DMS153 (cell line): ENCODE results near the gene SPRR2G.
"Not testable (repeated sequence)": the region's sequence is repeated elsewhere in the genome, so short reads cannot be mapped to it uniquely, and the experiment has no call there.

Experiments used
- DNase-seq: peaks from one replicate; lab custom pipeline; 2025; lab: John Stamatoyannopoulos, UW

Gene SPRR2G

GRCh38 chr1:153150846-153151245 lies at the start of gene SPRR2G:
Gene SPRR2G (minus strand): TSS chr1:153150890. CDS start chr1:153150110, 780 bp downstream.
- no peak for DNase-seq

GRCh38 chr1:153195216-153195615 lies 44.5 kb upstream of the SPRR2G start:
- no peak for DNase-seq

GRCh38 chr1:153194331-153195050 lies 43.8 kb upstream of the SPRR2G start:
- no peak for DNase-seq

GRCh38 chr1:153192697-153193096 lies 42.0 kb upstream of the SPRR2G start:
- peak; percentile 11 for DNase-seq

GRCh38 chr1:153190373-153190772 lies 39.7 kb upstream of the SPRR2G start:
- DNase-seq, result no peak

GRCh38 chr1:153188301-153188700 lies 37.6 kb upstream of the SPRR2G start:
- not testable (repeated sequence) for DNase-seq

GRCh38 chr1:153180556-153180955 lies 29.9 kb upstream of the SPRR2G start:
- DNase-seq, result no peak

GRCh38 chr1:153178922-153179321 lies 28.2 kb upstream of the SPRR2G start:
- no peak for DNase-seq

GRCh38 chr1:153174624-153175023 lies 23.9 kb upstream of the SPRR2G start:
- no peak for DNase-seq

GRCh38 chr1:153168686-153169085 lies 18.0 kb upstream of the SPRR2G start:
- DNase-seq, result no peak

GRCh38 chr1:153155541-153155940 lies 4.9 kb upstream of the SPRR2G start:
- no peak for DNase-seq

GRCh38 chr1:153152481-153152880 lies 1.8 kb upstream of the SPRR2G start:
- DNase-seq, result no peak

GRCh38 chr1:153141377-153141776 lies 9.3 kb downstream of the SPRR2G start:
- DNase-seq, result no peak

GRCh38 chr1:153140484-153140883 lies 10.2 kb downstream of the SPRR2G start:
- DNase-seq, result no peak

- DNase-seq, result no peak
Measured at GRCh38 chr1:153133743-153134142, 16.9 kb downstream of the SPRR2G start.

- DNase-seq, result no peak
Measured at GRCh38 chr1:153133267-153133666, 17.4 kb downstream of the SPRR2G start.

- not testable (repeated sequence) for DNase-seq
Measured at GRCh38 chr1:153128688-153129087, 22.0 kb downstream of the SPRR2G start.

- no peak for DNase-seq
Measured at GRCh38 chr1:153127296-153127695, 23.4 kb downstream of the SPRR2G start.

- no peak for DNase-seq
Measured at GRCh38 chr1:153125536-153125935, 25.2 kb downstream of the SPRR2G start.

GRCh38 chr1:153123793-153124192 lies 26.9 kb downstream of the SPRR2G start:
- DNase-seq, result not testable (repeated sequence)

- DNase-seq, result peak; percentile 96
Measured at GRCh38 chr1:153122831-153123421, 27.8 kb downstream of the SPRR2G start.

GRCh38 chr1:153120945-153121344 lies 29.7 kb downstream of the SPRR2G start:
- DNase-seq, result no peak

- DNase-seq, result peak; percentile 27
Measured at GRCh38 chr1:153119491-153119971, 31.2 kb downstream of the SPRR2G start.

GRCh38 chr1:153115264-153115663 lies 35.4 kb downstream of the SPRR2G start:
- not testable (repeated sequence) for DNase-seq
